ENCODE data around the gene PAK1.

Gene PAK1

DNA sequence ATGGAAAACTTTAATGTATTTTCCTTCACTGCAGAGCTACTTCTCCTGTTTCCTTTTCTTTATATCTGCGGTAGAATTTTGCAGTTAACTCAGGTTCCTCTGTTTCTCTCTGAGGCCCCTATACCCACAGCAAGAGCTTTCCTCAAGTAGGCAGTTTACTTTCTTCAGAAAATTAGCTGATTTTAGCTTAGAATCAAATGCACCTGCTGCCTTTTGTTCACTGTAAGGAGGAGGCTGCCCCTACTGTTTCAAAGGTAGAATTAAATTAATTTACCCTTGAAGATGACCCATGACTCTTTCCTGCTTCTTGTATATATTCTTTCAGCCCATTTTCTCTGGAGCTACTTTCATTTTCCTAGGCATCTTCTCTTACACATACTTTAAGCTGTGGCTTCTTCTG, 103.7 kb downstream of the PAK1 start:
- DNase-seq (ENCODE audit: low read depth), result no peak

DNA sequence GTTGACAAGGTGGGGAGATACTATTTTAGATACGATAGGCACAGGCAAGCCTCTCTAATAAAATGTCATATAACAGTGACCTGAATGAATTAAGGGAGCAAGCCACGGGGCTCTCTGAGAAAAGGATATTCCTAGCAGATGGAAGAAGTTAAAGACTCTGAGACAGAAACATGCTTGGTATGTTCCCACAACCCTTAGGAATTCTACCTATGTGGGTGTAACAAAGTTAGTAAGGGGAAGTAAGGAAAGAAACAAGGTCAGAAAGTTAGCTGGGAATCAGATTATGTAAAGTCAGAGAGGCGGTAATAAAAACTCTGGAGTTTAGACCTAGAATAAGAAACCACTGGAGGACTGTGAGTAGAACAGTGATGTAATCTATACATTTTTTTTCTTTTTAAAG, 112.7 kb downstream of the PAK1 start:
- DNase-seq (ENCODE audit: low read depth), result no peak

DNA sequence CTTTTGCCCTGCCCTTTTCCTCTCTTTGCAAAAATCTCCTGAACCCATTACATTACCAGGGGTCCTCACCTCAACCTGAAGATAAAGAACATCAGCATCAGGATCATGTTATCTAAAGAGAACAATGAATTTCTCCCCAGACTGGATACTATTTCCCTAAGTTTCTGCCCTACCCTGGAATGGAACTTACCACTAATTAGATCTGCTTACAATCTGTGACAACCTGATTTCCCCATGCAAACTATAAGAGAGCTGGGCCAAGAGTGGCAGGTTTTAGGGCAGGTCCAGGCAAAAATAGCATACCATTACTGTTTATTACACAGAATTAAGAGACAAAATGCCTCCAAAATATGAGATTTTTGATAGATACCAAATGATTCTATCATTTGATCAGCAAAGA, 114.4 kb downstream of the PAK1 start:
- DNase-seq (ENCODE audit: low read depth), result no peak

DNA sequence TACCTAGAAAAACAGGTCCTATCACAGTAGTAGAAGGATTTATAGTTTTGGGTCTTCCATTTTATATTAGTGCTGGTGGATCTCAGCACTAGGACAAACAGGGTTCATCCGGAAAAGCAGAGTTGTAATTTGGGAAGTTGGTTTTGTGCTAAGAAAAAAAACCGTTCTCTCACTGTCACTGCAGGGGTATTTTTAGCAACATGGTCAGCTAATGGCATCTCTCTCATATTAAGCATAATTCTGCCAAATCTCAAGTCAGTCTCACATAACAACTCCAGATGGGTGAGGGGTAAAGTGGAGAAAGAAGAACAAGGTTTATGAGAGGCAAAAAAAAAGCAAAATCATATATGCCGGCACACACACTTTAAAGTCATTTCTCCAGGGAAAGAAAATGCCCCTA, 120.8 kb downstream of the PAK1 start:
- no peak for DNase-seq (ENCODE audit: low read depth)

GRCh38 chr11:77351281-77351886, 122.5 kb downstream of the PAK1 start:
- DNase-seq (ENCODE audit: low read depth), result no peak

GRCh38 chr11:77347948-77348347, 125.9 kb downstream of the PAK1 start:
- DNase-seq (ENCODE audit: low read depth), result no peak

DNA sequence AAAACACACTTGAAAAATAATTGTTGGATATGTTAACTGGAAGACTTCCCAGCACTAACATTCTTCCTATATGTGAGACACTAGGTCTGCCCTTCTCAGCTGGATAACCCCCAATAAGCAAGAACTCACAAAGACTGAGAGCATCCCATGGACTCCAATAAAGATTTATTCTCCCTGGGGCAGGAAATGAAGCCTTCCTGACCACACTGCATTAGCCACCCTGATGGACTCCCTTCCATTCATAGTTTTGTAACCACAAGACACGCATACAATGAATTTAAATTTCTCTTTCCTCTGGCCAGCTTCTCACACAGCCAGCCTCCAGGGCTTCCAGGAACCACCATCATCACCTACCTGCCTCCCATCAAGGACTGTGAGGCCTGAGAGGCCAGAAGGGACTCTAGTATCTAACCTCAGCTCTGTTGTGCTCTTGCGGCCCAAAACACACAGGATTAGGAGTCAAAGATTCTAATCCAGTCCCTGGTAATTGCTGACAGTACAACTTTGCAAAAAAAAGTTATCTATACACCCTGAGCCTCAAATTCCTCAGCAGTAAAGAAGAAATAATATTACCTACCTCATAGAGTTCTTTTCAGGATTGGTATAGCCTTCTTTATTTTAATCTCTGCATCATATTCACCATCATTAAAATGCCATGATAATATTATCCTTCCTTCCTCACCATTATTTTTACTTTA, 126.8 kb downstream of the PAK1 start:
- no peak for DNase-seq (ENCODE audit: low read depth)

DNA sequence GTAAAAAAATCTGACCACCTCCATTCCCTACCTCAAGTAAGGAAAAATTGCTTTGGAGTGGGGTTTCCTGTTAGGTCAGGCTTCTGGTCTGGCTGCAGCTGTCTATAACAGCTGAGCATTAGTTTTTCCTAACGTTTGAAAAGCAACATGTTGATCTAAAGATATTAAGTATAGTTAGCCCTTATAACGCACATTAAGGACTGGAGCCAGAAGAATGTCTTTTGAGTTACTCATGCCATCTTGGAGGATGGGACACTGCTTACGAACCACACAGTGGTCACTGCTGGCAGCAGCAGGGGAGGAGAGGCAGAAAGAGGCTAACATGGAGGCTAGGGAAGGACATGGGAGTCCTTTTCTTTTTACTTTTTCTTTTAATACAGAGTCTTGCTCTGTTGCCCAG, 128.3 kb downstream of the PAK1 start:
- no peak for DNase-seq (ENCODE audit: low read depth)

GRCh38 chr11:77340501-77340900, 133.4 kb downstream of the PAK1 start:
- DNase-seq (ENCODE audit: low read depth), result no peak

- DNase-seq (ENCODE audit: low read depth), result no peak
Measured at GRCh38 chr11:77332259-77332658, 141.6 kb downstream of the PAK1 start.

- DNase-seq (ENCODE audit: low read depth), result no peak
Measured at GRCh38 chr11:77325159-77325558, 148.7 kb downstream of the PAK1 start.

GRCh38 chr11:77324508-77324907, 149.4 kb downstream of the PAK1 start:
- DNase-seq (ENCODE audit: low read depth), result no peak

- DNase-seq (ENCODE audit: low read depth), result no peak
Measured at GRCh38 chr11:77322926-77323590, 150.8 kb downstream of the PAK1 start.

DNA sequence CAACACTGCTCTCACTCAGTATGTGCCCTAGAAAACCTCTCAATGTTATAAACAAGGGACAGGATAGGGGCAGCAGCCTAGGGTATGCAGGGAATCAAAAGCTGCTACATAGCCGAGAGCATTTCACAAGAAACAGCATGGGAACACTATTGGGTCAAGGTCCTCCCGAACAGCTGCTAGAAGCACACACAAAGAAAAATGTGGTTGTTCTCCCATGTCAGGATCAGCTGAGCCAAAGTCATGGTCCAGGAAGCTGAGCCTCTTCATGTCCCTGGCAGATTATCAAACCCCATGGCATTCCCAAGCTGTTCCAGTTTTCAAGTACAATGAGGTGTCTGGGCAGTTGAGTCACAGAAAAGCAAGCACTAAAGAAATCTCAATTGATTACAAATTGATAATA, 151.4 kb downstream of the PAK1 start:
- DNase-seq (ENCODE audit: low read depth), result no peak

DNA sequence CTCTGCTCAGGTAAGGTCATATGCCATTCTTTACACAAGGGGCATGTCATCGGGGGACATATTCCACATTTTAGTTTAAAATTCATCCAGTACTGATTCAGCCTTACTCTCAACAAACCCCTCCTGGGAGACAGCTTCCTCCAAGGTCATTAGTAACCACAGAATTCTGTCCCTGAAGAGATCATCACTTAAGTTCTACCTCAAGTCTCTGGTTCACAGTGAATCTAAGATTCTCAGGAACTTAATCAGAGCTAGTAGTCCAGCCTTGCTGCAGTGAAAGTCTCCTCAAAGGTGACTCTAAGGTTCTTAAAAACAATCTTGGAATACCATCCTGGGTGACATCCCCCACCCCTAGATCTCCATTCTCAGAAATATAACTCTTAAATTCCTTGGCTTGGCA, 153.5 kb downstream of the PAK1 start:
- no peak for DNase-seq (ENCODE audit: low read depth)

GRCh38 chr11:77318600-77318999, 155.3 kb downstream of the PAK1 start:
- no peak for DNase-seq (ENCODE audit: low read depth)

- DNase-seq (ENCODE audit: low read depth), result no peak
Measured at GRCh38 chr11:77316733-77317342, 157.1 kb downstream of the PAK1 start.

DNA sequence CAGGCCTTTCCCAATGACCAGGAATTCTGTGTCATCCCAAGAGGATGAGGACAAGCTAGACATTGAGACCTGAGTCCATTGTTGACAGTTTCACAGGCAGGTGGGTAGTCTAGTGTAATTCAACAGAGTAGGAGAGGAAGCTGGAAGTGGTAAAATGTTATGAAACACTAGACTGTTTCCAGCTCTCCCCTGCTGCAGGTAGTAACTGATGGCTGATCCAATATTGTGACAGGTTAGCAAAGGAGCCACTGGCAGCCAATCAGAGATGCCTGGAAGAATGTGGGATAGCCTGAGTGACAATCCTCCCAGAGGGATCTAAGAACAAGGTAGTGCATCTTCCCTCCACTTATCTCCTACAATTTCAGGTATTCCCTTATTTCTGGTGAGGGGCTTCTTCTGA, 161.8 kb downstream of the PAK1 start:
- no peak for DNase-seq (ENCODE audit: low read depth)

DNA sequence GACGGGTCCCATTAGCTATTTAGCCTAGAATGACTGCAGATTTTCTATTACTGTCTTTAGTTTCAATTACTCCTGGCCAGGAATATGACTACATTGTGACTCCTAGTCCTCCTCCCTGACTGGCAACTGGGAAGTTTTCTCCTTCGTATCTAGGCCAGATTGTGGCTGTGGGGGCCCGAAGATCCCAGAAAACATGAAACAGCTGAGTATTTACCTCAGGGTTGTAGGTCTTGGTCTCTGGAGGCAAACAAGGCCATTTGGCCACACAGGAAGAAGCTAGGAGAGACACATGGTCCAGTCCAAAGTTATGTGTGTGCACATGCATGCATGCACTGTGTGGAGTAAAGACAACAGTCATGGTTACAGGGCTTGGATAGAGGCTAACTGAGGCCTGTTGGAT, 162.2 kb downstream of the PAK1 start:
- DNase-seq (ENCODE audit: low read depth), result no peak

- no peak for DNase-seq (ENCODE audit: low read depth)
Measured at GRCh38 chr11:77310721-77311120, 163.2 kb downstream of the PAK1 start.

- no peak for DNase-seq (ENCODE audit: low read depth)
Measured at GRCh38 chr11:77309401-77310085, 164.4 kb downstream of the PAK1 start.

GRCh38 chr11:77308838-77309237, 165.1 kb downstream of the PAK1 start:
- DNase-seq (ENCODE audit: low read depth), result no peak

DNA sequence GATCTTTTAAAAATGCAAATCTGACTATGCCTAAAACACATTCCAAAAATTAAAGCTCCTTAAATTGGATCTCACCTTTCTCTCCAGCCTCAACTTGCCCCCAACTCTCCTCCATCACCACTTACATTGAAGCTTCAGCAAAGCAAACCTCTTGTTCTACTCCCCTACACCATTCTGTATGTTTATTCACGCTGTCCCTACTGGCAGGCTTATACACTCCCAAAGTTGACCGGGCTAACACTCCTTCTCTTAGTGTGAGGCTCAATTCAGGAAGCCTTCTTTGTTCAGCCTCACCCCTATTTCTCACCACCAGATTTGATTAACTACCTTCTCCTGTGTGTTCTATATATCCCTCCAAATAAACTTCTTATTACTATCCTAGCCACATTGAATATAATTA, 170.6 kb downstream of the PAK1 start:
- no peak for DNase-seq (ENCODE audit: low read depth)

All from stimulated activated CD8-positive, alpha-beta memory T cell treated with anti-CD3 and anti-CD28 coated beads, Interleukin-7, amount 100 ng/mL, for 24 hours (primary cell).